IPS DF 6.9 (cell line): ENCODE measurements around the gene OR51T1.
"Not testable (repeated sequence)": the region's sequence is repeated elsewhere in the genome, so short reads cannot be mapped to it uniquely, and the experiment has no call there.

Source experiments
- DNase-seq: peaks from one replicate; pipeline ENCODE4 v3.0.0-alpha.2; 2013; ENCODE audit warnings: low read depth, low spot score
- H3K27ac ChIP-seq: one replicate; pipeline ENCODE4 v1.5.1; 2013; ENCODE audit warnings: low read length, control low read depth
- H3K27me3 ChIP-seq: 2 replicates; pipeline ENCODE4 v1.6.1; 2013; ENCODE audit warnings: mild to moderate bottlenecking, low read length; ENCODE audit not compliant: control insufficient read depth, insufficient read depth
- H3K36me3 ChIP-seq: 2 replicates; pipeline ENCODE4 v1.6.1; 2013; ENCODE audit warnings: low read length; ENCODE audit not compliant: control insufficient read depth, insufficient read depth
- H3K4me1 ChIP-seq: 2 replicates; pipeline ENCODE4 v1.6.1; 2013; ENCODE audit warnings: low read length; ENCODE audit not compliant: control insufficient read depth, insufficient read depth
- H3K4me3 ChIP-seq: 2 replicates; pipeline ENCODE4 v1.5.1; 2013; ENCODE audit warnings: mild to moderate bottlenecking, low read length
- H3K9me3 ChIP-seq: 2 replicates; pipeline ENCODE4 v1.6.1; 2013; ENCODE audit warnings: low read length, inconsistent platforms; ENCODE audit not compliant: control insufficient read depth, insufficient read depth
- WGBS: extraction: QIAGEN DNeasy Blood & Tissue Kit; methylation state at CpG from one replicate; pipeline ENCODE4 v1.1.7; 2013; ENCODE audit warnings: mixed read lengths, missing lambda C conversion rate; ENCODE audit not compliant: insufficient read length, insufficient coverage; 5-methylcytosine and 5-hydroxymethylcytosine counted together

Gene OR51T1

GRCh38 chr11:4881860-4882500 is at the start of gene OR51T1:
Gene OR51T1, plus strand, starts transcription at chr11:4881900. Its CDS starts 0 bp downstream, at chr11:4881900.
- WGBS = no CpG with 5 or more reads among the region's 8 CpGs
- Histone ChIP-seq H3K27ac (no peak within 1 kb of the TSS), H3K4me1 (no peaks in the 10 kb centered on the region), H3K9me3 (no peaks in the 10 kb centered on the region), H3K27me3 (no peaks in the 10 kb centered on the region), H3K36me3 (no peaks in the 10 kb centered on the region), H3K4me3 (no peak within 1 kb of the TSS)
- no peak for DNase-seq

- H3K27ac ChIP-seq = no peak overlapping the region
- H3K4me1 ChIP-seq = no peaks in the 10 kb centered on the region
- DNase-seq = no peak
- no CpG with 5 or more reads among the region's 2 CpGs for WGBS
- no peaks in the 10 kb centered on the region for H3K36me3 ChIP-seq
- no peaks in the 10 kb centered on the region for H3K27me3 ChIP-seq
- H3K9me3 ChIP-seq = no peaks in the 10 kb centered on the region
- H3K4me3 ChIP-seq = no peak overlapping the region
Measured at GRCh38 chr11:4839851-4840549, 41.7 kb upstream of the OR51T1 start.

GRCh38 chr11:4848908-4849532 is 32.7 kb upstream of the OR51T1 start, which contains the start of gene OR51S1:
Gene OR51S1, minus strand, starts transcription at chr11:4849208. Its CDS starts 0 bp downstream, at chr11:4849208.
- Histone ChIP-seq H3K9me3 (no peaks in the 10 kb centered on the region), H3K27ac (no peak within 1 kb of the TSS), H3K27me3 (no peaks in the 10 kb centered on the region), H3K4me1 (no peaks in the 10 kb centered on the region), H3K4me3 (no peak within 1 kb of the TSS), H3K36me3 (no peaks in the 10 kb centered on the region)
- no CpG with 5 or more reads among the region's 9 CpGs for WGBS
- no peak for DNase-seq

- no peaks in the 10 kb centered on the region for H3K9me3 ChIP-seq
- WGBS = no CpG with 5 or more reads among the region's 4 CpGs
- H3K27me3 ChIP-seq = no peaks in the 10 kb centered on the region
- no peaks in the 10 kb centered on the region for H3K36me3 ChIP-seq
- H3K4me3 ChIP-seq = no peak overlapping the region
- no peak overlapping the region for H3K27ac ChIP-seq
- H3K4me1 ChIP-seq = no peaks in the 10 kb centered on the region
- DNase-seq = no peak
Measured at GRCh38 chr11:4851033-4851432, 30.7 kb upstream of the OR51T1 start.

- H3K4me1 ChIP-seq, H3K36me3 ChIP-seq, H3K4me3 ChIP-seq, H3K27me3 ChIP-seq, H3K9me3 ChIP-seq, H3K27ac ChIP-seq, DNase-seq: not testable (repeated sequence)
- WGBS = no CpG with 5 or more reads among the region's 7 CpGs
Measured at GRCh38 chr11:4854286-4854685, 27.4 kb upstream of the OR51T1 start.

GRCh38 chr11:4862447-4863236 is 19.1 kb upstream of the OR51T1 start:
- H3K36me3 ChIP-seq = no peaks in the 10 kb centered on the region
- no peaks in the 10 kb centered on the region for H3K9me3 ChIP-seq
- no peaks in the 10 kb centered on the region; the same call in 1 of the 2 replicates for H3K4me1 ChIP-seq
- peak; percentile 31 for DNase-seq
- no peak overlapping the region for H3K27ac ChIP-seq
- H3K27me3 ChIP-seq = no peaks in the 10 kb centered on the region
- no peak overlapping the region for H3K4me3 ChIP-seq

GRCh38 chr11:4863876-4864275 is 17.8 kb upstream of the OR51T1 start:
- DNase-seq = no peak
- Histone ChIP-seq H3K4me1 (no peaks in the 10 kb centered on the region; the same call in 1 of the 2 replicates), H3K4me3 (no peak overlapping the region), H3K9me3 (no peaks in the 10 kb centered on the region), H3K27me3 (no peaks in the 10 kb centered on the region), H3K27ac (no peak overlapping the region), H3K36me3 (no peaks in the 10 kb centered on the region)
- WGBS = no CpG with 5 or more reads among the region's 4 CpGs

- DNase-seq = no peak
- H3K36me3 ChIP-seq = no peaks in the 10 kb centered on the region
- H3K4me1 ChIP-seq = no peaks in the 10 kb centered on the region; the same call in 1 of the 2 replicates
Measured at GRCh38 chr11:4865855-4866254, 15.8 kb upstream of the OR51T1 start.

GRCh38 chr11:4881188-4881587 is 512 bp upstream of the OR51T1 start:
- no peak for DNase-seq
- Histone ChIP-seq H3K4me3 (no peak overlapping the region), H3K27me3 (no peaks in the 10 kb centered on the region), H3K36me3 (no peaks in the 10 kb centered on the region), H3K9me3 (no peaks in the 10 kb centered on the region), H3K27ac (no peak overlapping the region), H3K4me1 (no peaks in the 10 kb centered on the region)
- no CpG with 5 or more reads among the region's 4 CpGs for WGBS

More at GRCh38 chr11:4865855-4866254, 15.8 kb upstream of the OR51T1 start:
- no peaks in the 10 kb centered on the region for H3K27me3 ChIP-seq
- H3K9me3 ChIP-seq = no peaks in the 10 kb centered on the region
- no CpG with 5 or more reads among the region's 1 CpG for WGBS
- H3K4me3 ChIP-seq = no peak overlapping the region
- H3K27ac ChIP-seq = no peak overlapping the region

- Histone ChIP-seq H3K4me1 (no peaks in the 10 kb centered on the region), H3K4me3 (no peak overlapping the region), H3K27ac (no peak overlapping the region), H3K9me3 (no peaks in the 10 kb centered on the region), H3K27me3 (no peaks in the 10 kb centered on the region), H3K36me3 (no peaks in the 10 kb centered on the region)
- WGBS = no CpG with 5 or more reads among the region's 5 CpGs
- no peak for DNase-seq
Measured at GRCh38 chr11:4882543-4882942, 843 bp downstream of the OR51T1 start.
